HEK293 (cell line): ENCODE results near the gene RASGRF2.

Experiments used
- CTCF ChIA-PET: fragments of 350-600 bp; formaldehyde crosslinking; extraction: SDS; loops from one replicate; lab custom pipeline; 2021; ENCODE audit warnings: antibody characterized with exemption; lab: Yijun Ruan, JAX
- POLR2A ChIA-PET: fragments of 300-600 bp; formaldehyde crosslinking; extraction: SDS; loops from one replicate; lab custom pipeline; 2020; ENCODE audit warnings: antibody characterized with exemption, inconsistent platforms; lab: Yijun Ruan, JAX
- H3K27ac ChIP-seq: fragments of 200-500 bp; sonication (Bioruptor generic); 2 replicates; pipeline ENCODE4 v1.5.1; 2014; ENCODE audit warnings: low read depth, low read length, control low read depth, inconsistent platforms; ENCODE audit errors: extremely low read depth
- H3K36me3 ChIP-seq, 2 experiments: fragments of 200-500 bp in 1 of 2; sonication (Bioruptor generic) in 1 of 2; 1 replicate in 1 of 2; 2 replicates in 1 of 2; pipeline ENCODE4 v1.5.1; 2014 to 2017; ENCODE audit warnings: inconsistent platforms in 2 of 2, low read length in 2 of 2; ENCODE audit not compliant: control insufficient read depth in 2 of 2, insufficient read depth in 1 of 2
- H3K4me1 ChIP-seq: fragments of 200-500 bp; sonication (Bioruptor generic); 2 replicates; pipeline ENCODE4 v1.5.1; 2014; ENCODE audit warnings: mild to moderate bottlenecking, low read length, inconsistent platforms; ENCODE audit not compliant: control insufficient read depth, insufficient read depth
- H3K4me3 ChIP-seq: 2 replicates; pipeline ENCODE4 v1.5.1; 2011; ENCODE audit warnings: low read depth, mild to moderate bottlenecking, control low read depth, low read length, moderate library complexity
- H3K9me3 ChIP-seq: fragments of 200-500 bp; sonication (Bioruptor generic); 2 replicates; pipeline ENCODE4 v1.5.1; 2014; ENCODE audit warnings: low read depth, low read length, inconsistent platforms; ENCODE audit not compliant: control insufficient read depth, insufficient read depth
- FEZF1 ChIP-seq: fragments of 450-650 bp; formaldehyde crosslinking; IDR thresholded peaks from 2 replicates; pipeline ENCODE4 v1.5.1; 2016; ENCODE audit warnings: missing biosample characterization, missing genetic modification characterization
- GFI1B ChIP-seq: fragments of 450-650 bp; formaldehyde crosslinking; IDR thresholded peaks from 2 replicates; pipeline ENCODE4 v1.5.1; 2016; ENCODE audit warnings: missing biosample characterization, missing genetic modification characterization
- KLF9 ChIP-seq: fragments of 450-650 bp; formaldehyde crosslinking; IDR thresholded peaks from 2 replicates; pipeline ENCODE4 v1.5.1; 2016; ENCODE audit warnings: missing biosample characterization, missing genetic modification characterization, low read depth
- PRDM1 ChIP-seq: fragments of 450-650 bp; formaldehyde crosslinking; IDR thresholded peaks from 2 replicates; pipeline ENCODE4; 2016; ENCODE audit warnings: missing biosample characterization, missing genetic modification characterization
- TCF7L2 ChIP-seq: IDR thresholded peaks from 2 replicates; pipeline ENCODE4 v1.6.1; 2011; ENCODE audit warnings: low read depth, mild to moderate bottlenecking, inconsistent platforms, low read length, moderate library complexity, borderline replicate concordance
- ZBTB10 ChIP-seq: fragments of 450-650 bp; formaldehyde crosslinking; IDR thresholded peaks from 2 replicates; pipeline ENCODE4 v1.5.1; 2016; ENCODE audit warnings: missing biosample characterization, missing genetic modification characterization
- ZNF114 ChIP-seq: fragments of 450-650 bp; formaldehyde crosslinking; IDR thresholded peaks from 2 replicates; pipeline ENCODE4 v1.5.0; 2017; ENCODE audit warnings: missing biosample characterization, missing genetic modification characterization
- ZNF133 ChIP-seq: fragments of 450-650 bp; formaldehyde crosslinking; IDR thresholded peaks from 2 replicates; pipeline ENCODE4 v1.5.1; 2016; ENCODE audit warnings: missing biosample characterization, missing genetic modification characterization
- ZNF138 ChIP-seq: fragments of 450-650 bp; formaldehyde crosslinking; IDR thresholded peaks from 2 replicates; pipeline ENCODE4 v1.5.1; 2016; ENCODE audit warnings: missing biosample characterization, missing genetic modification characterization, borderline replicate concordance
- ZNF184 ChIP-seq: fragments of 450-650 bp; IDR thresholded peaks from 2 replicates; pipeline ENCODE4 v1.5.1; 2018; ENCODE audit warnings: missing biosample characterization, mild to moderate bottlenecking, missing genetic modification characterization
- ZNF366 ChIP-seq: fragments of 450-650 bp; formaldehyde crosslinking; conservative IDR thresholded peaks from 2 replicates; pipeline ENCODE4 v1.5.1; 2016; ENCODE audit warnings: missing biosample characterization, missing genetic modification characterization
- ZNF501 ChIP-seq: fragments of 450-650 bp; formaldehyde crosslinking; IDR thresholded peaks from 2 replicates; pipeline ENCODE4 v1.5.1; 2016; ENCODE audit warnings: missing biosample characterization, missing genetic modification characterization
- ZNF549 ChIP-seq: fragments of 450-650 bp; IDR thresholded peaks from 2 replicates; pipeline ENCODE4 v1.5.1; 2018; ENCODE audit warnings: missing biosample characterization, missing genetic modification characterization, mild to moderate bottlenecking, inconsistent platforms, moderate library complexity
- ZNF610 ChIP-seq: fragments of 450-650 bp; formaldehyde crosslinking; IDR thresholded peaks from 2 replicates; pipeline ENCODE4 v1.5.1; 2016; ENCODE audit warnings: missing biosample characterization, missing genetic modification characterization, borderline replicate concordance
- ZNF621 ChIP-seq: fragments of 450-650 bp; formaldehyde crosslinking; IDR thresholded peaks from 2 replicates; pipeline ENCODE4 v1.5.1; 2017; ENCODE audit warnings: missing biosample characterization, missing genetic modification characterization
- ZNF623 ChIP-seq: fragments of 450-650 bp; formaldehyde crosslinking; IDR thresholded peaks from 2 replicates; pipeline ENCODE4 v1.5.1; 2016; ENCODE audit warnings: missing biosample characterization, missing genetic modification characterization
- ZNF837 ChIP-seq: fragments of 450-650 bp; formaldehyde crosslinking; IDR thresholded peaks from 2 replicates; pipeline ENCODE4 v1.5.1; 2016; ENCODE audit warnings: missing biosample characterization, missing genetic modification characterization
- ZSCAN30 ChIP-seq: fragments of 450-650 bp; IDR thresholded peaks from 2 replicates; pipeline ENCODE4 v1.5.1; 2018; ENCODE audit warnings: missing biosample characterization, mild to moderate bottlenecking, missing genetic modification characterization, moderate library complexity
- TF ChIP-seq, protein P1 (sequence below): fragments of 450-650 bp; formaldehyde crosslinking; IDR thresholded peaks from 2 replicates; pipeline ENCODE4 v1.5.1; 2017; ENCODE audit warnings: missing biosample characterization, missing genetic modification characterization
- TF ChIP-seq, protein P2 (sequence below): fragments of 450-650 bp; formaldehyde crosslinking; IDR thresholded peaks from 2 replicates; pipeline ENCODE4 v1.5.1; 2016; ENCODE audit warnings: missing biosample characterization, missing genetic modification characterization
- TF ChIP-seq, protein P3 (sequence below): fragments of 450-650 bp; formaldehyde crosslinking; IDR thresholded peaks from 2 replicates; pipeline ENCODE4 v1.5.1; 2017; ENCODE audit warnings: missing biosample characterization, missing genetic modification characterization

RASGRF2 gene

GRCh38 chr5:80961376-80962281 lies 1.5 kb downstream of the RASGRF2 start (continued):
- TF ChIP-seq ZNF133 (tag by site-specific recombination) = no peak

- H3K36me3 ChIP-seq = no peaks in the 10 kb centered on the region
- H3K9me3 ChIP-seq = no peaks in the 10 kb centered on the region
- H3K4me3 ChIP-seq = 0 out of 2 replicates have a peak overlapping the region, but pooled peaks have one; percentile 0
- POLR2A ChIA-PET = no interaction called here
- TF ChIP-seq, protein P1, sequence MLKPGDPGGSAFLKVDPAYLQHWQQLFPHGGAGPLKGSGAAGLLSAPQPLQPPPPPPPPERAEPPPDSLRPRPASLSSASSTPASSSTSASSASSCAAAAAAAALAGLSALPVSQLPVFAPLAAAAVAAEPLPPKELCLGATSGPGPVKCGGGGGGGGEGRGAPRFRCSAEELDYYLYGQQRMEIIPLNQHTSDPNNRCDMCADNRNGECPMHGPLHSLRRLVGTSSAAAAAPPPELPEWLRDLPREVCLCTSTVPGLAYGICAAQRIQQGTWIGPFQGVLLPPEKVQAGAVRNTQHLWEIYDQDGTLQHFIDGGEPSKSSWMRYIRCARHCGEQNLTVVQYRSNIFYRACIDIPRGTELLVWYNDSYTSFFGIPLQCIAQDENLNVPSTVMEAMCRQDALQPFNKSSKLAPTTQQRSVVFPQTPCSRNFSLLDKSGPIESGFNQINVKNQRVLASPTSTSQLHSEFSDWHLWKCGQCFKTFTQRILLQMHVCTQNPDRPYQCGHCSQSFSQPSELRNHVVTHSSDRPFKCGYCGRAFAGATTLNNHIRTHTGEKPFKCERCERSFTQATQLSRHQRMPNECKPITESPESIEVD (tag by site-specific recombination) = peak; percentile 71
- peak; percentile 74 for TF ChIP-seq PRDM1 (tag by site-specific recombination)
- TF ChIP-seq, protein P2, sequence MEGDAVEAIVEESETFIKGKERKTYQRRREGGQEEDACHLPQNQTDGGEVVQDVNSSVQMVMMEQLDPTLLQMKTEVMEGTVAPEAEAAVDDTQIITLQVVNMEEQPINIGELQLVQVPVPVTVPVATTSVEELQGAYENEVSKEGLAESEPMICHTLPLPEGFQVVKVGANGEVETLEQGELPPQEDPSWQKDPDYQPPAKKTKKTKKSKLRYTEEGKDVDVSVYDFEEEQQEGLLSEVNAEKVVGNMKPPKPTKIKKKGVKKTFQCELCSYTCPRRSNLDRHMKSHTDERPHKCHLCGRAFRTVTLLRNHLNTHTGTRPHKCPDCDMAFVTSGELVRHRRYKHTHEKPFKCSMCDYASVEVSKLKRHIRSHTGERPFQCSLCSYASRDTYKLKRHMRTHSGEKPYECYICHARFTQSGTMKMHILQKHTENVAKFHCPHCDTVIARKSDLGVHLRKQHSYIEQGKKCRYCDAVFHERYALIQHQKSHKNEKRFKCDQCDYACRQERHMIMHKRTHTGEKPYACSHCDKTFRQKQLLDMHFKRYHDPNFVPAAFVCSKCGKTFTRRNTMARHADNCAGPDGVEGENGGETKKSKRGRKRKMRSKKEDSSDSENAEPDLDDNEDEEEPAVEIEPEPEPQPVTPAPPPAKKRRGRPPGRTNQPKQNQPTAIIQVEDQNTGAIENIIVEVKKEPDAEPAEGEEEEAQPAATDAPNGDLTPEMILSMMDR (tag by site-specific recombination) = no peak
- CTCF ChIA-PET = interaction anchor here (0.5 to 1.3 kb wide), 3 partner anchors 58 to 711 kb away, joined by 3 to 5 read pairs (median 4); no protein-coding TSS in a partner anchor
- H3K27ac ChIP-seq = no peak overlapping the region
- peaks cover 25% of the 10 kb centered on the region for H3K4me1 ChIP-seq
Measured at GRCh38 chr5:80962630-80963520, 2.7 kb downstream of the RASGRF2 start.

GRCh38 chr5:80963521-80963895 lies 3.3 kb downstream of the RASGRF2 start:
- Histone ChIP-seq H3K27ac (no peak overlapping the region), H3K9me3 (no peaks in the 10 kb centered on the region), H3K36me3 (no peaks in the 10 kb centered on the region), H3K4me3 (no peak overlapping the region), H3K4me1 (peaks cover 21% of the 10 kb centered on the region)
- ChIA-PET CTCF (interaction anchor here (0.6 to 1.3 kb wide), 3 partner anchors 8 to 78 kb away, joined by 4 to 5 read pairs (median 4); no protein-coding TSS in a partner anchor), POLR2A (no interaction called here)
- no peak for TF ChIP-seq ZBTB10 (tag by site-specific recombination)
- no peak for TF ChIP-seq ZNF549 (tag by site-specific recombination)
- TF ChIP-seq ZNF501 (tag by site-specific recombination) = no peak
- peak; percentile 69 for TF ChIP-seq TCF7L2
- no peak for TF ChIP-seq GFI1B (tag by site-specific recombination)
- TF ChIP-seq ZNF114 (tag by site-specific recombination) = no peak
- no peak for TF ChIP-seq ZSCAN30 (tag by site-specific recombination)
- no peak for TF ChIP-seq ZNF184 (tag by site-specific recombination)
- no peak for TF ChIP-seq ZNF366 (tag by site-specific recombination)
- TF ChIP-seq ZNF621 (tag by site-specific recombination) = no peak
- TF ChIP-seq, protein P3, sequence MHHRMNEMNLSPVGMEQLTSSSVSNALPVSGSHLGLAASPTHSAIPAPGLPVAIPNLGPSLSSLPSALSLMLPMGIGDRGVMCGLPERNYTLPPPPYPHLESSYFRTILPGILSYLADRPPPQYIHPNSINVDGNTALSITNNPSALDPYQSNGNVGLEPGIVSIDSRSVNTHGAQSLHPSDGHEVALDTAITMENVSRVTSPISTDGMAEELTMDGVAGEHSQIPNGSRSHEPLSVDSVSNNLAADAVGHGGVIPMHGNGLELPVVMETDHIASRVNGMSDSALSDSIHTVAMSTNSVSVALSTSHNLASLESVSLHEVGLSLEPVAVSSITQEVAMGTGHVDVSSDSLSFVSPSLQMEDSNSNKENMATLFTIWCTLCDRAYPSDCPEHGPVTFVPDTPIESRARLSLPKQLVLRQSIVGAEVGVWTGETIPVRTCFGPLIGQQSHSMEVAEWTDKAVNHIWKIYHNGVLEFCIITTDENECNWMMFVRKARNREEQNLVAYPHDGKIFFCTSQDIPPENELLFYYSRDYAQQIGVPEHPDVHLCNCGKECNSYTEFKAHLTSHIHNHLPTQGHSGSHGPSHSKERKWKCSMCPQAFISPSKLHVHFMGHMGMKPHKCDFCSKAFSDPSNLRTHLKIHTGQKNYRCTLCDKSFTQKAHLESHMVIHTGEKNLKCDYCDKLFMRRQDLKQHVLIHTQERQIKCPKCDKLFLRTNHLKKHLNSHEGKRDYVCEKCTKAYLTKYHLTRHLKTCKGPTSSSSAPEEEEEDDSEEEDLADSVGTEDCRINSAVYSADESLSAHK (tag by site-specific recombination) = peak; percentile 46; the same call in 1 of the 2 replicates
- TF ChIP-seq KLF9 (tag by site-specific recombination) = no peak
- TF ChIP-seq ZNF138 (tag by site-specific recombination) = no peak
- no peak for TF ChIP-seq ZNF610 (tag by site-specific recombination)
- no peak for TF ChIP-seq ZNF623 (tag by site-specific recombination)
- peak; percentile 58; the same call in 1 of the 2 replicates for TF ChIP-seq FEZF1 (tag by site-specific recombination)
- no peak for TF ChIP-seq ZNF837
